K562 (cell line): Measurements from ENCODE around the gene TMEM86B.

Experiments
- CREM ChIP-seq: IDR thresholded peaks from 2 replicates; pipeline ENCODE4 v1.6.1; 2014; ENCODE audit warnings: antibody characterized with exemption, low read depth
- CTCF ChIP-seq, 3 experiments: IDR thresholded peaks in 2 of 3; conservative IDR thresholded peaks in 1 of 3; 2 replicates each; pipeline ENCODE4 v1.5.1; 2011 to 2012; ENCODE audit warnings: low read length in 3 of 3, mild to moderate bottlenecking in 3 of 3, control low read depth in 2 of 3, improper control_type of control experiment in 1 of 3, inconsistent platforms in 1 of 3, low read depth in 1 of 3, mixed read lengths in 1 of 3, moderate library complexity in 1 of 3; ENCODE audit not compliant: insufficient read depth in 2 of 3
- EP300 ChIP-seq: IDR thresholded peaks from 2 replicates; pipeline ENCODE4 v1.6.1; 2012; ENCODE audit warnings: low read length, improper control_type of control experiment
- FOXA1 ChIP-seq: fragments of 450-650 bp; IDR thresholded peaks from 2 replicates; pipeline ENCODE4 v1.6.1; 2016; ENCODE audit warnings: mild to moderate bottlenecking, borderline replicate concordance
- GTF2A2 ChIP-seq: IDR thresholded peaks from 2 replicates; pipeline ENCODE4 v1.6.1; 2016; ENCODE audit warnings: mild to moderate bottlenecking, missing genetic modification characterization, missing compliant biosample characterization
- HOXB6 ChIP-seq: fragments of 250-450 bp; sonication (Bioruptor Pico); IDR thresholded peaks from 2 replicates; pipeline ENCODE4 v1.5.1; 2022; ENCODE audit warnings: mild to moderate bottlenecking, borderline replicate concordance
- JUN ChIP-seq, 2 experiments: sonication (generic) in 1 of 2; formaldehyde crosslinking in 1 of 2; IDR thresholded peaks; 2 replicates each; pipeline versions ENCODE4 v1.6.1 to v1.8.0; 2012 to 2022; ENCODE audit warnings: borderline replicate concordance in 2 of 2, mild to moderate bottlenecking in 2 of 2, improper control_type of control experiment in 1 of 2, low read depth in 1 of 2, low read length in 1 of 2, missing genetic modification reagents in 1 of 2
- NFE2L1 ChIP-seq: fragments of 450-650 bp; IDR thresholded peaks from 2 replicates; pipeline ENCODE4 v1.6.1; 2016; ENCODE audit warnings: missing genetic modification characterization, low read depth, mild to moderate bottlenecking, missing compliant biosample characterization, moderate library complexity, borderline replicate concordance
- POLR2B ChIP-seq: fragments of 450-650 bp; IDR thresholded peaks from 2 replicates; pipeline ENCODE4 v1.6.1; 2018; ENCODE audit warnings: low read depth; ENCODE audit not compliant: partially characterized antibody
- TBL1XR1 ChIP-seq, 2 experiments: IDR thresholded peaks; 2 replicates each; pipeline ENCODE4 v1.6.1; 2012; ENCODE audit warnings: improper control_type of control experiment in 2 of 2, low read length in 2 of 2, mild to moderate bottlenecking in 1 of 2
- YY1 ChIP-seq, 3 experiments: IDR thresholded peaks; 2 replicates each; pipeline ENCODE4 v1.6.1; 2011; ENCODE audit warnings: low read length in 2 of 3, mild to moderate bottlenecking in 2 of 3, moderate library complexity in 2 of 3, borderline replicate concordance in 1 of 3, control low read depth in 1 of 3, low read depth in 1 of 3; ENCODE audit not compliant: insufficient read depth in 3 of 3, insufficient replicate concordance in 2 of 3, control insufficient read depth in 1 of 3, insufficient read length in 1 of 3; ENCODE audit errors: extremely low read depth in 1 of 3
- ZNF174 ChIP-seq: fragments of 250-450 bp; sonication (Bioruptor Pico); IDR thresholded peaks from 2 replicates; pipeline ENCODE4 v1.4.0; 2020; ENCODE audit warnings: mild to moderate bottlenecking
- ZNF512 ChIP-seq: IDR thresholded peaks from 2 replicates; pipeline ENCODE4 v1.6.1; 2016; ENCODE audit warnings: missing genetic modification characterization, missing compliant biosample characterization

GRCh38 chr19:55258476-55258827, 29.9 kb upstream of the TMEM86B start:
- no peak for TF ChIP-seq POLR2B
- TF ChIP-seq NFE2L1: no peak
- TF ChIP-seq JUN (IDR thresholded peaks at IDR 0.05; ENCODE audit: borderline replicate concordance, low read depth, low read length): no peak
- TF ChIP-seq JUN (CRISPR knock-in tag; IDR thresholded peaks at IDR 0.05; ENCODE audit: borderline replicate concordance): no peak
- TF ChIP-seq CTCF (IDR thresholded peaks at IDR 0.05 in 2 of 3, conservative IDR thresholded peaks at IDR 0.05 in 1 of 3; ENCODE audit: insufficient read depth in 2 of 3, low read depth in 1 of 3, low read length in 3 of 3): no peak
- no peak for TF ChIP-seq ZNF512 (tag)
- TF ChIP-seq CREM: no peak
- TF ChIP-seq GTF2A2 (tag): no peak
- TF ChIP-seq YY1 (IDR thresholded peaks at IDR 0.05; ENCODE audit: borderline replicate concordance in 1 of 3, control insufficient read depth in 1 of 3, extremely low read depth in 1 of 3, insufficient read depth in 3 of 3, insufficient read length in 1 of 3, insufficient replicate concordance in 2 of 3, low read depth in 1 of 3, low read length in 2 of 3): no peak
- TF ChIP-seq TBL1XR1 (IDR thresholded peaks at IDR 0.05; ENCODE audit: low read length in 2 of 2): no peak
- TF ChIP-seq FOXA1: no peak
- TF ChIP-seq HOXB6 (CRISPR knock-in tag): no peak
- TF ChIP-seq ZNF174: no peak
- TF ChIP-seq EP300: no peak
